Aortic smooth muscle cell (primary cell): ENCODE measurements around the gene NKX2-2. TPM values are rescaled to one million over a fixed set of nuclear protein-coding genes. Genes with fewer than 3 reads are reported as not detected.

Experiments used
- total RNA-seq: library from RNA; depleted of rRNA; stranded (reverse); fragments of >200 nt; gene quantifications from 2 replicates; pipeline ENCODE4 v1.2.3, GENCODE V29; 2014

The NKX2-2 gene
- not detected in 2 replicates for total RNA-seq

GRCh38 chr20:21513881-21514540 is at the start of gene NKX2-2:
TSS of gene NKX2-2 (minus strand) at chr20:21514064. CDS start at chr20:21513669, 395 bp downstream.

Other genes with a start within 250 kb of the NKX2-2 start
- 85.5 and 91.6 TPM in 2 replicates for gene XRN2, start 210.7 kb downstream of the NKX2-2 start, total RNA-seq
- not detected in 2 replicates for gene NKX2-4, start 116.5 kb downstream of the NKX2-2 start, total RNA-seq
- not detected in 2 replicates for gene PAX1, start 191.6 kb upstream of the NKX2-2 start, total RNA-seq